ENCODE data around the gene PIAS4.

PIAS4 gene

GRCh38 chr19:4043401-4043800, 35.9 kb downstream of the PIAS4 start:
- DNase-seq = no peak

GRCh38 chr19:4043966-4044715, 36.6 kb downstream of the PIAS4 start:
- no peak for DNase-seq

- no peak for DNase-seq
Measured at GRCh38 chr19:4044990-4045465, 37.5 kb downstream of the PIAS4 start.

- no peak for DNase-seq
Measured at GRCh38 chr19:4045597-4046361, 38.2 kb downstream of the PIAS4 start.

- no peak for DNase-seq
Measured at GRCh38 chr19:4046362-4046691, 38.8 kb downstream of the PIAS4 start.

GRCh38 chr19:4046946-4047683, 39.6 kb downstream of the PIAS4 start:
- no peak for DNase-seq

GRCh38 chr19:4049432-4049831, 41.9 kb downstream of the PIAS4 start:
- no peak for DNase-seq

GRCh38 chr19:4051175-4052101, 43.9 kb downstream of the PIAS4 start:
- no peak for DNase-seq

- DNase-seq = no peak
Measured at GRCh38 chr19:4052114-4052992, 44.8 kb downstream of the PIAS4 start.

GRCh38 chr19:4052993-4053422, 45.5 kb downstream of the PIAS4 start:
- no peak for DNase-seq

GRCh38 chr19:4053423-4054324, 46.1 kb downstream of the PIAS4 start:
- DNase-seq = no peak

- no peak for DNase-seq
Measured at GRCh38 chr19:4054441-4055208, 47.1 kb downstream of the PIAS4 start.

GRCh38 chr19:4055209-4055552, 47.6 kb downstream of the PIAS4 start:
- no peak for DNase-seq

GRCh38 chr19:4057931-4058692, 50.6 kb downstream of the PIAS4 start:
- DNase-seq = no peak

GRCh38 chr19:4058693-4059452, 51.3 kb downstream of the PIAS4 start:
- no peak for DNase-seq

GRCh38 chr19:4059453-4059871, 51.9 kb downstream of the PIAS4 start:
- no peak for DNase-seq

GRCh38 chr19:4059891-4060620, 52.5 kb downstream of the PIAS4 start:
- DNase-seq = no peak
